Endometrium (tissue), 2 donors: ENCODE measurements around the gene THOC6.

Source experiments
- FAIRE-seq: peaks from 2 replicates; lab custom pipeline; 2012; peaks lifted over from hg19 to GRCh38; lab: Jason Lieb, UNC
- donor health status: control.
- donor health status: control.

The THOC6 gene

DNA sequence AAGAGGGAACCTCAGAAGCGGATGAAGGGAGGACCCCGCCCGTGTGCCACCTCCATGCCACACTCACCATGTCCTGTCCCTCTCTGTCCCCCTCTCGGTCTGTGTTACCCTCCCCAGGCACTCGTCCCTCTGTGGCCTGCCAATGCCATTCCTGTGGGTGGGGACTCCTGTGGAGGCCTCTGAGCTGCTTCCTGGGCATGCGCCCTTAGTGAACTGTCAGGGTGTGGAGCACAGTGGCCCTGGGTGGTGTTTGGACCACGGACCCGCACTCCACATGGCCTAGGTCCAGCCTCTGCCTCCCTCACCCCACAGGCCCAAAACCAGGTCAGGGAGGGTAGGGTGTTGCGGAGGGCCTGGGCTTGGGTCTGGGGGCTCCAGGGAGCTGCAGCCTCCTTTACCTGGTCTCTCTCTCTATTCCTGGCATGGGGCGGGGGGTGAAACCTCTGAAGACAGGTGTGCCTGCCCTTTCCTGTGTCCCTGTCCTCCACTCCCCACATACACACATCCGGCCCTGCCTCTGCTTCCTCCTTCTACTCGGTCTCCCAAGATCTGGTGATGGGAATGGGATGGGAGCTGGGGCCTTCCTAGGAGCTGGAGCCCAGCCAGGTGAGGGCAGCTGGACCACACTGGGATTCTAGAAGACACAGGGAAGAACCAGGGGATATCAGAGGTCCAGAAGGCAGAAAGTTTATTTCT is 32.1 kb upstream of the THOC6 start:
- FAIRE-seq: no peak

DNA sequence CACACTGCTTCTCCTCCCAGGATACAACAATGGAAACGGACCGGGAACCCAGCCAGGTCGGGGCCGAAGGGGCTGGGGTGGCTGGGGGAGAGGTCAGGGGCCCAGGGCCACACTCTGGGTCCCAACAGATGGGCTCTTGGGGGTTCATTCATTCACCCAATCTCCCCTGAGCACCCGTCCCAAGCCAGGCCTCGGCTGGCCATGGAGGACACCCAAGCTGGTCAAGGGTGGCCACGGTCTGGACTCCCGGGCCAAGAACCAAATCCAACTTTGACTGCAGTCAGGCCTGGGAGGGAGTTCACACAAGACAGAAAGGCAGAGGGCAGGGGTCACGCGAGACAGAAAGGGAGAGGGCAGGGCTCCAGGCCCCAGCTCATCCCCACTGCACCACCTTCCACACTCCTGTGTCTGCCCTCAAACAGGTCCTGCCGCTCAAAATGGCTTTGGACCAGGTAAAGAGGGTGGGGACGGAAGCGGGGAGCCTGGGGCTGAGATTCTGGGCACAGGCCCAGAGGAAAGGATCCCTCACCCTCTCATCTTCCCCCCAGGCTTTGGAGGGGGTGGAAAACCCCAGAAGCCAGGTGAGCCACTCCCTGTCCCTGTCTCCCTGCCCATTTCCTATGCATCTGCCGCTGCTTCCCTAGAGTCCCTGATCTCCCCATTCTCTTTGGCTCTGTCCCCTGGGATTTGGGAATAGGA is 31.3 kb upstream of the THOC6 start:
- FAIRE-seq: no peak

DNA sequence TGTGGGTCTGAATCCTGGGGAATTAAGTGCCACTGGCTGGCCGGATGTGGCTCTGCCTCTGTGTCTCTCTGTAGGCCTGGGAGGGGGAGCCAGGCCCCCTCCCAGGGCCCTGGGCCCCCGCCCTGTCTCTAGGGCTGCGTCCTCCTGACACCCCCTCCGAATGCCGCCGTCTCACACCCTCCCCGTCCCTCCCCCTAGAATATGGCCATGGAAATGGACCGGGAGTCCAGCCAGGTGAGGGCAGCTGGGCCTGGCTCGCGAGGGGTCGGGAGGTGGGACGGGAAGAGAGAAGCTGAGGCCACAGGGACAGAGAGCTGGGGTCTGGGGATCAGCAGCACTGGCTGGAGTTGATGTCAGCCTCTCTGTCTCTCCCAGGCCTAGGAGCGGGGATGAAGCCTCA is 27.5 kb upstream of the THOC6 start:
- FAIRE-seq: no peak

DNA sequence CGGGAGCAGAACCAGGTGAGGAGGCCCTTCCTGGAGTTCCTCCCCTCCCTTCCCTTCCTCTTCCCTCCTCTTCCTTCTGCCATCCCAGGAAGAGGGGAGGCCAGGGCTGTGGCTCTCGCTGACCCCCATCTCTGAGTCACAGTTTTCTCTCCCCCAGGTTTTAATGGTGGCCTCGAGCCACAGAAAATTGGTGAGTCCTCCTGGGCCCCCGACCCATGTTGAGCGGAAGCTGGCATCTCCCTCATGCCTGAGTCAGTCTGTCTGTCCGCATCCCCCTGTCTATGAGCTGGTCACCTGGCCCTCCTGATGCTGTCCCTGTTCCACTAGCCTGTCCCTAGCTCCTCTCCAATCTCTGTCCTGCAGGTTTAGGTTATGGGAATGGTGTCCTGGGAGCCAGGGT is 23.9 kb upstream of the THOC6 start:
- FAIRE-seq: no peak

DNA sequence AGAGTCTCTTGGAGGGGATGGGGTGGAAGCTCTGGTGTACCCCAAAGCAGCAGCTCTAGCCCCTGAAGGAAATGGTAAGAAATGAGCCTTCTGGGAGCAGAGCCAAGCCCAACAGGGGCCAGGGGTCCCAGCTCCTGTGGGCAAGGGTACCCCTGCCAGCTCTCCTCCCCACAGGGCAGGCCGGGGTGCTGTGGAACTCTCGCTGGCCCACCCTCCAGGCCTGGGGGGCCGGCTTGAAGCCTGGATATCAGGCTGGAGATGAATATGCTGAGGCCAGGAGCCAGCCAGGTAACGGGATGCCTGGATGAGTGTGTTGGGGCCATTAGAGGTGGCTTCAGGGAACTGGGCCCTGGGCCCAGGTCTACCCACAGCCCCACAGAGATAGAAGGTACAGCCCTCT is 23.3 kb upstream of the THOC6 start:
- no peak for FAIRE-seq

DNA sequence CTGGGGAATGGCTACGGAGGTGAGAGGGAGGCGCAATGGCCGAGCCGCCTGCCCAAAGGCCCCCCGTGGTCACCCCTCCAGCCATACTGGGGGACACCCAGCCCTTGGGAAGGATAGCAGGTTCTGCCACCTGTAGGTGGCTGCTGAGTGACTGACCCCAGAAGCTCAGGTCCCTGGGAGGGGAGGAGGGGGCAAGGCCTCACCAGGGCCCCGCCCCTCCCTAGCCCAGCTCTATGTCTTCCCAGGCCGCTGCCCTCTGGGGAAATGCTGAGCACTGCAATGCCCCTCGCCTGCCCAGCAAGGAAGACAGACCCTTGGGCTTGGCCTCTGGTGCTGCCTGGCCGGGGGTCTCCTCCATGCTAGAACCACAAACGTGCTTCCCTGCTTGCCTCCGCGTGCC is 22.5 kb upstream of the THOC6 start:
- FAIRE-seq: no peak

DNA sequence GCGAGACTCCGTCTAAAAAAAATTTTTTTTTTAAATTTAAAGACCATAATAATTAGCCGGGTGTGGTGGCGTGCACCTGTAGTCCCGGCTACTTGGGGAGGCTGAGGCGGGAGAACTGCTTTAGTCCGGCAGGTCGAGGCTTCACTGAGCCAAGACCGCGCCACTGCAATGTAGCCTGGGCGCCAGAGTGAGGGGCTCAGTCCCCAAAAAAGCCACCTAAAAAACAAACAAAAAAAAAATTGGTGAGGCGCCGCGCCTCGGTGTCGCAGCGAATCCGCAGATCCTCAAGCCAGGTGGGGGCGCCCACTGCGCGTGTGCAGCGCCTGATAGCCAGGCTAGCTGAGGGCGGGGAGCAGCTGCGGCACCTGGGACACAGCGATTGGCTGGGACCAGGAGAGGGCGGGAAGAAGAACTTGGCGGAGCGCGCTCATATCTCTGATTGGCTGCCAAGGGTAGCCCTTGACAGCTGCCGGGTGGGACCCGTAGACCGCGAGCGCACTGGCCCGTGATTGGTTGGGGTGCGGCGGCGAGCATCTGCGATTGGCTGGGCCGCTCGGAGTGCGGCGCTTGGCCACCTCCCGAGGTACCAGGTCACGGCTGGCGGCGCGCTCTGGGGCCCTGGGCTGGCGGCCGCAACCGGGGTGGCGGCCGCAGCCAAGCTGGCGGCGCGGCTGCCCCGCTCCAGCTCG is 20.1 kb upstream of the THOC6 start:
- FAIRE-seq: peak; percentile 93

DNA sequence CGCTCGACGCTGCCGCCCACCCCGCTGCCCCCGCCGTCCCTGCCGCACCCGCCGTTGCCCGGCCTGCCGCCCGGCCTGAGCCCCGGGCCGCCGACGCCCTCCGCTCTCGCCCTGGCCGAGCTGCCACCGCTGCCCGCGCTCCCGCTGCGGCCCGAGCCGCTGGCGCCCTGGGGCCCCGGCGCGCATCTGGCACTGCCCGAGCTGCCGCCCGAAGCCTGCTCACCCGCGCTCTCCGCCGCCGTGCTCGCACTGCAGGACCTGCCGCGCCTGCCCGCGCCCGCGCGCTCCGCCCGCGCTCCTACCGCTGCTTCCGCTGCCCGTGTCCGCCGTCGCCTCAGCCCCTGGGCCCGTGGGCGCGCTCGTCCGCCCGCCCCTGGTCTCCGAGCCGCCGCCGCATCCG is 19.5 kb upstream of the THOC6 start:
- FAIRE-seq: no peak

DNA sequence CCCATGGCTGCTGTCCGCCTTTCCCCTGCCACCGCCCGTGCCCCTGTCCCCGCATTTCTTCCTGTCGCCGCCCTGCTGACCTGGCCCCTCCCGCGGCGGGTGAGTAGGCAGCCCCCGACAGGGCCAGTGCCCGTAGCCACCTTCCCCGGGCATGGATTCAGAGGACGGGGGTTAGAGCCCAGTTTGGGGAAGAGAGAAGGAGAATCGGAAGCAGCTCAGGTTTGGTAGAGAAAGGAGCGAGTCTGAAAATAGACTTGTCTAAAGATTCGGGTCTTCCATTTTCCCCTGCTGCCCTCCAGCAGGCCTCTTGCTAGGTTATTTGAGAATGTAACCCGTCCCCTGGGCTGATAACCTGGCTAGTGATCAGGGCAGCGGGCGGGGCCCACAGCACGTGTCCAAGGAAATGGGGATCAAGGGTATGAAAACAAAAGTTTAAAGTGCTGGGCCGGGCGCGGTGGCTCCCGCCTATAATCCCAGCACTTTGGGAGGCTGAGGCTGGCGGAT is 19.0 kb upstream of the THOC6 start:
- no peak for FAIRE-seq

DNA sequence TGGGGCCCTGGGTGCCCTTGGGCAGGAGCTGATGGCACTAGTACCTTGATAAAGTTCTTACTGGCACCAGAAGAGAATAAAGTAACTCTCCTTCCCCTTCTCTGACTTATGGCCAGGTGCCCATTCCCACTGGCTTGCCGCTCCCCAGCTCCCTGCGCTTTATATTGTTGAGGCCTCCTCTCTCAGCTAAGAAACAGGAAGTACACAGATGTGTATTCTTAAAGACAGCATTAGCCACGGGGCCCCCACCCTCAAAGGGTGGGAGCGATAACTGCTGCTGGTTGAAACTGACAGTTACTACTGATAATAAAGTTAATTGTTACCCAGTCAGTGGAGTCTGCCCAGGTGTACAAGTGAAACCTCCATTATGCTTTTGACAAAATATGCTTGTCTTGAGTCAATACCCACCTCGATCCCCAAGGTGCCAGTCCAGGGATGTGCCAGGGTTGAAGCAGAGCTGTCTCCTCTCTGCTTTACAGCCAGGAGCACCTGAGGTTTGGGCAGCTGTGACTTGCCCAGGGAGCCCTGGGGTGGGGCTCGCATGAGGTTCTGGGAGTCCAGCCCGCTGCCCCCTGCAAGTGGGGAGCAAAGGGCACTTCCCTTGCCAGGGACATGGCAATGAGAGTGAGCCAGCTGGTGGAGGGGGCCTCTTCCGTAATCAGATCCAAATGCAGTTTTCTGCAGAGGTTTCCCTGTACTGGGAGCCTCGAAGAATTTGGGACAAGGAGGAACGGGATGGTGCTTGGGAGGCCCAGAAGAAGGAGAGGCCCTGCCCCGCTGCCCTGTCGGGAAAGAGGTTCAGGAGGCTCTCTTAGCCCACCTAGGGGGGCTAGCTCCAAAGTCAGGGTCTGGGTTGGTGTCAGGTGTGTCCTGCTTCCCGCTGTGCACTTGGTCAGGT is 16.5 kb upstream of the THOC6 start:
- no peak for FAIRE-seq

DNA sequence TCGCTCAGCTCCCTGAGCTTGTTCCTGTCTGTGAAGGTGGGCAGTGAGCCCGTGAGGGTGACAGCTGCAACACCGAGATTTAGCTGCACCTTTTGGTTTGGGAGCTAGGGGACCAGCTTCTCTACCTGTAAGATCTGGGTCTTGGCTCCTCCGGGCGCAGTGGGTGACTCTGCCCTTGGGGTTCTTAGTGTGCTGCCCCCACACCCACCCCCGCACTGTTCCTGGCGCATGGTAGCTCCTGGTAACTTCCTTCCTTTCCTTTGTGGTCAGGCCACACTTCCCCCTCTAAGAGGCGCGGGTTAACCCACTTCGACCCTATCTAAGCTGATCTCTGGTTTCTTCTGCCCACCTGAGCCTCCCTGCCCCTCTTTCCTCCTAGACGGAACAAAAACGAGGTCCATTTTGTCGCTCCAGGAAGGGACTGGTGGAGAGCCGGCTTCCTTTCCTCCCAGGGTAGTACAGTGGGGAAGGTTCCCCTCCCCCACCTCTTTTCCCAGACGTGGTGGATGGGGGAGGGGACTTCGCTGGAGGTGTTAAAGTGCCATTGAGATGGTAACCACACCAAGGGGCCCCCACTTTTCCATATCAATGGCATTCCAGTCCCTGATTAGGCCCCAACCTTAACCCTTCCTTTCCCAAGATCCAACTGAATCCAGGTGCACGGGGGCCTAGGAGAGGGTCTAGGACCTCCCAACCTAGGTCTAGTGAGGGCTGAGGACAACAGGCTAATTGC is 15.7 kb upstream of the THOC6 start:
- FAIRE-seq: no peak

DNA sequence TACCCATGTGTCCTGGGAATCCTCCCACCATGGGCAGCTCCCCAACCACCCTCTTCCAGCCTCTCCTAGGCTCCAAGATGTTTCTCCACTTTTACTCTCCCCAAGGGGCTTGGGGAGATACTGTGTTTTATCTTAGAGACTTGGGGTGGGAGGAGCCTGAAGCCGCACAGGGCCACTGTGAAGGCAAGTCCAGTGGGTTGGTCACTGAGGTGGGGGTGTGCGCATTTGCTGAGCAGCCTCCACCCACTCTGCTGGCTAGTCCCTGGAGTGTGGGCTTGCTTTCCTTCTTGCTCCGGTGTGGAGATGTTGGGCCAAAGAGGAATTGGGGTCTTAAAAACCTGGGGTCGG is 15.2 kb upstream of the THOC6 start:
- FAIRE-seq: no peak

DNA sequence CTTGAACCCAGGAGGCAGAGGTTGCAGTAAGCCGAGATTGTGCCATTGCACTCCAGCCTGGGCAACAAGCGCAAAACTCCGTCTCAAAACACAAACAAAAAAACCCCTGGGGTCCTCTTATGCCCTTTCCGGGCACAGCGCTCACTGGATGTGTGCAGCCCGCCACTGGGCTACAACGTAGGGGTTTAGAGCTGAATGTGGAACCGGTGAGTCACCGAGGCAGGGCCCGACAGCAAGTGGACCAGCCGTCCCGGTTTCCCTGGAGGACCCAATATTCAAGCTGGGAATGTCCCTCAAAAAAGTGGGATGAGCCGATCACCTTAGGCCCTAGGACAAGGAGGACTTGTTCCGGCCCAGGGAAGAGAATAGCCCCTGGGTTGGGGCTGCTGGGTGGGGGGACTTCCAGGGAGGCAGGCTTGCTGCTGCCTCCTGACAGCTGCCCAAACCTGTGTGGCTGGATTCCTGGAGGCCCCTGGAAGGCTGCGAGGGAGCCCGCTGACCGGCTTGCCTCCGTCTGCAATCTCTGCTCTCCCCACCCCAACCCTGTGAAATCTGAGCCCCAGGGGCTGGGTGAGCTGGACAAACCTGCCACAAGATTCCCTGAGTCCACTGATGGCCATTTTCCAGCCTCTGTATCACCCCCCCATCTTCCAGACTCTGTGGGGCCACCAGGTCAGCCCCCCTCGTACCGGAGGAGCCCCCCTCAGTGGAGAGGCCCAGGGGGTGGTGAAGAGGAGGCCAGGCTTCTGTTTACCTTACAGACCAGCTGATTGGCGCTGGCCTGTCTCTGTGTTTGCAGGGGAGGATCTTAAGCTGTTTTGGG is 14.1 kb upstream of the THOC6 start:
- FAIRE-seq: no peak

DNA sequence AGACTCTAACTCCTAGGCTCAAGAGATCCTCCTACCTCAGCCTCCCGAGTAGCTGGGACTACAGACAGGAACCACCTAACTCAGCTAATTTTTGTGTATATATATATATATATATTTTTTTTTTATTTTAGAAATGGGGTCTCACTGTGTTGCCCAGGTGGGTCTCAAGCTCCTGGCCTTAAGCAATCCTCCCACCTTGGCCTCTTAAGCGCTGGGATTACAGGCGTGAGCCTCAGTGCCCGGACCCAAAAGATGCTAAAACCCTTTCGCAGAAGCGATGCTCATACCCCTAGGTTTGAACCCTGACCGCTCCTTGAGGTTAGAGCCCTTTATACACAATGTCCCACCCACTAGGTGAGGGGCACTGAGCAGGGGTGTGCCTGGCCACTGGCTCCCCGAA is 13.3 kb upstream of the THOC6 start:
- no peak for FAIRE-seq

DNA sequence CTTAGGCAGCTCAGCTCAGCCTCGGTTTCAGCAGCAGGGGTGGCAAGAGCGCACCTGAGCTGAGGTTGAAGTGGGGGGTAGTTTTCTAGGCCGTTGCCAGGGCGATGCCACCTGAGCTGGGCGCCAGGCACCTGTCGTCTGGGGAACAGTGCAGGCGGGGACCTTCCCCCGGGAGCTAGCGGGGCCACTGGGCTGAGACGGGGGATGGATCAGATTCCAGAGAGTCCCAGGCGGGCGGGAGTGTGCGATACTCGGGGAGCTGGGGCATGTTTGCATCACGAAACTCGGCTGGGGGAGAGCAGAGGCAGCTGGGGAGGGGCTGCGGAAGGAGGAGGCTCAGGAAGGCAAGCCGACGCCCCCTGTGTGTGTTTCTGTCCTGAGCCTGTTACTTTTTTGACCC is 11.6 kb upstream of the THOC6 start:
- FAIRE-seq: no peak

DNA sequence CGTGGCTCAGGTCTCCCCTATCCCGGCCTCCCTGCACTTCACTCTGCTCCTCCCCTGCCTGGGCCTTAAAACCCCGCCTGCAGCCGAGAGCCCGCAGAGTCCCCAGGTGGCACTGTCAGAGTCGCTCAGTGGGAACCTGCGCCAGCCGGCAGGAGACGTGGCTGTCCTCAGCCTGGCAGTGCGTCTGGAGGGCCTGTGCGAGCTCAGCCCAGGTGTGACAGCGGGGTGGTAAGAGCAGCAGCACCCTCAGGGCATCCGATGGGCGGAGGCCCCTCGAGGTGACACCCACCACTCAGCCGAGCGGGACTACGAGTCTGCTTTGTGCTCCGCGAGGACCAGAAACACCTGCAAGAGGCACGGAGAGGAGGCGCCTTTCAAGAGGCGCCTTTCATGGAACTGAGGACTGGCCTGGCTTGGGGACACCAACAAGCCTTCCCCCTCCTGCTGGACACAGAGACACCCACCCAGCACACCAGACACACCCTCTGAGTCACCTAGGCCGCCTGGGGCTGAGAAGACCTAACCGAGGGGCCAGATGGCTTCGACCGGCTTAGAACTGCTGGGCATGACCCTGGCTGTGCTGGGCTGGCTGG is 10.9 kb upstream of the THOC6 start, which contains the start of gene CLDN9:
Gene CLDN9, plus strand, starts transcription at position 96 of the 593 bp plus-strand sequence. Its CDS starts 440 bp downstream, at position 536.
- no peak for FAIRE-seq

DNA sequence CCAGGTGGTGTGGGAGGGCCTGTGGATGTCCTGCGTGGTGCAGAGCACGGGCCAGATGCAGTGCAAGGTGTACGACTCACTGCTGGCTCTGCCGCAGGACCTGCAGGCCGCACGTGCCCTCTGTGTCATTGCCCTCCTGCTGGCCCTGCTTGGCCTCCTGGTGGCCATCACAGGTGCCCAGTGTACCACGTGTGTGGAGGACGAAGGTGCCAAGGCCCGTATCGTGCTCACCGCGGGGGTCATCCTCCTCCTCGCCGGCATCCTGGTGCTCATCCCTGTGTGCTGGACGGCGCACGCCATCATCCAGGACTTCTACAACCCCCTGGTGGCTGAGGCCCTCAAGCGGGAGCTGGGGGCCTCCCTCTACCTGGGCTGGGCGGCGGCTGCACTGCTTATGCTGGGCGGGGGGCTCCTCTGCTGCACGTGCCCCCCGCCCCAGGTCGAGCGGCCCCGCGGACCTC is 10.3 kb upstream of the THOC6 start:
- no peak for FAIRE-seq

DNA sequence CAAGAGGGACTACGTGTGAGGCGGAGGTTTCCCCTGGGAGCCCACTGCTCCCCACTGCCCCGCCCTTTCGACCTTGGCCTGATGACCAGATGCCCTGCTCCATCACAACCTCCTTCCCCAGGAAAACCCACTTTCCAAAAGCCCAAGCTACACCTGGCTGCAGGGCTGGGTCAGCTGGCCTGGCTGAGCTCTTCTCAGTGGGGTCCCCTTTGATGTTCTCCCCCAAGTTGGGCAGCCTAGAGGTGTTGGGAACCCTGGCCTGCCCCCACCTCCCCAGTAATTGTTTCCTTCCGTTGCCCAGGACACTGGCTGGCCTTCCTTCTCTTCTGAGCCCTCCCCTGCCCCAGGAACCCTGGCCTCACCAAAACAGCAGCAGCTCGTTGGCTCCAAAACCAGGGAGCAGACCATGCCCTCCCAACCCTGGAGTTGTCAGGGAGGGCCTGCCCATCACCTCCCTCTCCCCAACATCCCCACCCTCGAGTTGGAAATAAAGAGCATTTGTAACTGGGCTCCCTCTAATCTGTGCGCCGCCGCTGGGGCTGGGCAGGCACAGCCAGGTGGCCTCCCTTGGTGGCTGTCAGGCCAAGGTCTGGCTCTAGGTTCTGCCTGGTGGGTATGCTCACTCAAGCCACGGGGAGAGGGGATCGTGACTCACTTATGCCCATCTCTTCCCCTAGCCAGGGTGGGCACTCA is 9.7 kb upstream of the THOC6 start:
- FAIRE-seq: no peak

DNA sequence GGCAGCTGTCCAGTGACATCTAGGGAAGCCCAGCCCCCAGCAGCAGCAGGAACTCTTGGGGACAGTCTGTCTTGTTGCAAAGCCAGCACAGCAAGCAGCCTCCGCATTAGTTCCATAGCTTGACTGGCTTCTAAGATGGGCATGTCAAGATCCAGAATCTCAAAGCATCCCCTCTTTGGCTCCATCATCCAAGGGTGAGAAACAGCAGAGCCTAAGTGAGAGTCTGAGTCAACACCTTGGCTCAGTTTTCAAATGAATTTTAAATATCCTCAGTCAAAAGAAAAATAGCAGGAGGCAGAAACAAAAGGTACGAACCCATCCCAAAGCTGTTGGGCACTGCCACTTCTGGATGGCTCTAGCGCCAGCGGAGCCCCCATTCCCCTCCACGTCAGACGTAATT is 8.9 kb upstream of the THOC6 start:
- FAIRE-seq: no peak
